ENCODE results near the gene ZFC3H1.

GRCh38 chr12:71686658-71687025 is 23.0 kb upstream of the ZFC3H1 start:
- no peak; the same call in 1 of the 2 replicates for TF ChIP-seq GATA3 (IDR thresholded peaks at IDR 0.05; ENCODE audit: low read depth, low read length)
- no peak for TF ChIP-seq GATA2 (IDR thresholded peaks at IDR 0.05; ENCODE audit: low read depth, low read length)
